PC-9 (cell line): ENCODE data around the gene FERD3L. TPM values are rescaled to one million over a fixed set of nuclear protein-coding genes. Genes with fewer than 3 reads are reported as not detected.

Source experiments
- BruUV-seq: library from RNA; stranded (reverse); fragments of 400-500 nt; replicated peaks from 2 replicates; lab custom pipeline; 2021; lab: Mats Ljungman, UMichigan
- CTCF ChIA-PET: fragments of 300-600 bp; sonication (Branson Sonifier 250); formaldehyde crosslinking; loops from one replicate; lab custom pipeline; 2022; ENCODE audit warnings: antibody characterized with exemption; lab: Charles Lee
- POLR2A ChIA-PET: fragments of 300-600 bp; sonication (Branson Sonifier 250); formaldehyde crosslinking; loops from one replicate; lab custom pipeline; 2022; ENCODE audit warnings: antibody characterized with exemption; ENCODE audit not compliant: unreplicated experiment; lab: Charles Lee
- DNase-seq, 2 experiments: peaks; one replicate each; pipeline versions ENCODE4 v3.0.0 to v3.0.0-alpha.2; 2015 to 2022; ENCODE audit warnings: mixed read lengths in 1 of 2
- H2AFZ ChIP-seq: fragments of 200-600 bp; sonication (generic); 2 replicates; pipeline ENCODE4 v1.8.1; 2017; ENCODE audit warnings: antibody characterized with exemption
- H3F3A ChIP-seq: fragments of 200-600 bp; sonication (generic); 2 replicates; pipeline ENCODE4 v1.8.1; 2017; ENCODE audit warnings: antibody characterized with exemption, mild to moderate bottlenecking, low read depth; ENCODE audit not compliant: insufficient read depth
- H3K27ac ChIP-seq: fragments of 200-600 bp; sonication (generic); 2 replicates; pipeline ENCODE4 v1.6.1; 2016; ENCODE audit warnings: mixed run types
- H3K27me3 ChIP-seq: fragments of 200-600 bp; sonication (generic); 2 replicates; pipeline ENCODE4 v1.6.1; 2016; ENCODE audit warnings: low read depth, mixed run types; ENCODE audit not compliant: insufficient read depth
- H3K36me3 ChIP-seq: fragments of 200-600 bp; sonication (generic); 2 replicates; pipeline ENCODE4 v1.6.1; 2016; ENCODE audit warnings: low read depth, mixed run types
- H3K4me1 ChIP-seq: fragments of 200-600 bp; sonication (generic); replicated peaks from 2 replicates; pipeline ENCODE4 v1.6.1; 2016; ENCODE audit warnings: mixed run types; ENCODE audit not compliant: insufficient read depth
- H3K4me2 ChIP-seq: fragments of 200-600 bp; sonication (generic); 2 replicates; pipeline ENCODE4 v1.6.1; 2017; ENCODE audit warnings: mixed run types
- H3K4me3 ChIP-seq: fragments of 200-600 bp; sonication (generic); 2 replicates; pipeline ENCODE4 v1.6.1; 2016; ENCODE audit warnings: mixed run types
- H3K79me2 ChIP-seq: fragments of 200-600 bp; sonication (generic); 2 replicates; pipeline ENCODE4 v1.6.1; 2017; ENCODE audit warnings: low read depth, mixed run types
- H3K9me2 ChIP-seq: fragments of 200-600 bp; sonication (generic); 2 replicates; pipeline ENCODE4 v1.8.1; 2017; ENCODE audit warnings: mild to moderate bottlenecking; ENCODE audit not compliant: insufficient read depth
- H3K9me3 ChIP-seq: fragments of 200-600 bp; sonication (generic); 2 replicates; pipeline ENCODE4 v1.8.1; 2016; ENCODE audit warnings: low read depth; ENCODE audit not compliant: insufficient read depth
- H4K20me1 ChIP-seq: fragments of 200-600 bp; sonication (generic); 2 replicates; pipeline ENCODE4 v1.8.1; 2017; ENCODE audit not compliant: insufficient read depth
- CTCF ChIP-seq: fragments of 200-600 bp; sonication (generic); conservative IDR thresholded peaks from 2 replicates; pipeline ENCODE4 v1.6.1; 2017; ENCODE audit warnings: mixed run types, antibody characterized with exemption, mild to moderate bottlenecking, moderate library complexity
- EZH2 ChIP-seq: fragments of 200-600 bp; sonication (generic); IDR thresholded peaks from 2 replicates; pipeline ENCODE4 v1.8.0; 2017; ENCODE audit warnings: antibody characterized with exemption, low read depth
- intact Hi-C: fragments of 100-400 bp; cut with micrococcal nuclease; formaldehyde crosslinking; loops from one replicate; pipeline ENCODE4 v1.10.0; 2022; ENCODE audit not compliant: unreplicated experiment
- total RNA-seq: library from RNA; stranded (reverse); gene quantifications from 2 replicates; pipeline ENCODE4 v1.2.3, GENCODE V29; 2021

Gene FERD3L
- total RNA-seq, 1 experiment from 2014 or later: not detected

DNA sequence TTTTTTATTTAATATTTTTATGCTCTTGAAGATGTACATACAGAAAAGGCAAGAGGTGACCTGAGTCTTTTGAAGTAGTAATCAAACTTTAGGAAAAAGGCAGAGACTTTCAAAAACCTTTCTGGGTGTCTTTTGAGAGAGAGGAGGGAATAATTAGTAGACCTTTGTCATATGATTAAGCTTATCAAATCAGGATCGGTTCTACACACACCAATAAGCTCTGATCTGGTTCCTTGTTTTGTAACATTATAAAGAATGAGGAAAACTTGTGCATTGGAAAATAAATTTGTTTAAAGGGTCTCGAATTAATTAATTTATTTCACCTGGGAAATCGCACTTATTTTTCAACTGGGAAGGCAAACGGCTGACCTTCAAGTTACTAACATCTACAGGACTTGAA, 39.7 kb downstream of the FERD3L start:
- Histone ChIP-seq H3K27me3 (no peaks in the 10 kb centered on the region; the same call in 1 of the 2 replicates), H3K4me3 (no peak overlapping the region), H3F3A (0 out of 2 replicates have a peak, but pooled peaks cover 2% of the 10 kb centered on the region), H3K79me2 (no peaks in the 10 kb centered on the region), H4K20me1 (no peaks in the 10 kb centered on the region), H3K27ac (no peak overlapping the region), H3K9me2 (no peaks in the 10 kb centered on the region), H2AFZ (no peak overlapping the region), H3K36me3 (no peaks in the 10 kb centered on the region), H3K9me3 (peaks cover 7% of the 10 kb centered on the region; the same call in 1 of the 2 replicates), H3K4me2 (no peak overlapping the region), H3K4me1 (peaks cover 1% of the 10 kb centered on the region)
- BruUV-seq: no TSS peak
- TF ChIP-seq CTCF (no peak), EZH2 (no peak)
- DNase-seq: no peak
- ChIA-PET POLR2A (no interaction called here), CTCF (no interaction called here)
- intact Hi-C loops: no loop called here

DNA sequence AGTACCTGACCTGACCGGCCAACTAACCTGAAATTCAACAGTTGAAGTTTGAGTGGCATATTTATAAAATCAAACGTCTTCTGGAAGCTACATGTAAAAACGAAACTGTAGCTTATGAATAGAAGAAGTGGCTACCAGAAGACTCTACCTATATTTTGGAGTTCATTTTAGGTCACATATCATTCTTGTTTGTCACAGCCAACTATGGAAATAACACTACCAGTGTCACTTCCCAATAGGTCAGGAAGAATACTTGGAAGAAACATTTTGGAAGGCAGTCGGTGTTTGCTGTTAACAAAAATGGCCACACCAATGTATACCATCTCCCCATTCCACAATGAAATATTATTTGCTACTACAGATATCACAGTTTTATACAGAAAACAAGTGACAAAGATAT, 40.4 kb downstream of the FERD3L start:
- no peak for DNase-seq
- H3K27ac ChIP-seq: no peak overlapping the region
- BruUV-seq: no TSS peak
- H3K36me3 ChIP-seq: no peaks in the 10 kb centered on the region
- no peak overlapping the region for H3K4me3 ChIP-seq
- H4K20me1 ChIP-seq: no peaks in the 10 kb centered on the region
- no peak overlapping the region for H3K4me2 ChIP-seq
- peak overlapping the region; percentile 31; the same call in 1 of the 2 replicates for H2AFZ ChIP-seq
- ChIA-PET POLR2A (no interaction called here), CTCF (no interaction called here)
- no peaks in the 10 kb centered on the region for H3K79me2 ChIP-seq
- intact Hi-C loops: no loop called here
- H3F3A ChIP-seq: 0 out of 2 replicates have a peak, but pooled peaks cover 9% of the 10 kb centered on the region
- TF ChIP-seq CTCF (no peak), EZH2 (no peak)
- H3K9me2 ChIP-seq: no peaks in the 10 kb centered on the region
- no peaks in the 10 kb centered on the region; the same call in 1 of the 2 replicates for H3K27me3 ChIP-seq
- peaks cover 8% of the 10 kb centered on the region for H3K4me1 ChIP-seq
- H3K9me3 ChIP-seq: peaks cover 12% of the 10 kb centered on the region; the same call in 1 of the 2 replicates

DNA sequence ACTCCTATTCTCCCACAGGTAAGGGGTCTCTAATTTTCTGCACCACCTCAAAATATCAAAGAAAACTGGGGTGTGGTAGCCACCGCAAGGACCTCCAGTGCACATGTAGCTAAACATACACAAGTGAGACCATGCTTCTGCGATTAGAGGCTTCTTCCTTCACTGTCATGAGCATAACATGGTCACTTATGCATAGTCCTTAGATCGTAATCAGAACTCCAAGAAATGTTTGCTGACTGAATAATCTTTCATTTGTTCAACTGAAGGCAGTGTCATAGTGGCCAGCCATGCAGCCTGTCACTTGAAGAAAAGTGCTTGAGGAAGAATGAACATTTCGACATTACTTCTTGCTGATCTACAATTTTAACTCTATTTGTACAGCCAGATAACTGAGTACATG, 42.3 kb downstream of the FERD3L start:
- Histone ChIP-seq H3K36me3 (no peaks in the 10 kb centered on the region), H3K4me2 (no peak overlapping the region), H3K4me3 (no peak overlapping the region), H3K4me1 (peaks cover 10% of the 10 kb centered on the region), H3K9me2 (no peaks in the 10 kb centered on the region), H3K9me3 (peaks cover 12% of the 10 kb centered on the region; the same call in 1 of the 2 replicates), H3K79me2 (no peaks in the 10 kb centered on the region), H2AFZ (no peak overlapping the region), H3F3A (0 out of 2 replicates have a peak, but pooled peaks cover 9% of the 10 kb centered on the region), H3K27me3 (no peaks in the 10 kb centered on the region; the same call in 1 of the 2 replicates), H4K20me1 (no peaks in the 10 kb centered on the region), H3K27ac (no peak overlapping the region)
- no peak for TF ChIP-seq CTCF
- no peak for TF ChIP-seq EZH2
- no peak for DNase-seq
- intact Hi-C loops: no loop called here
- CTCF ChIA-PET: no interaction called here
- POLR2A ChIA-PET: no interaction called here
- BruUV-seq: no TSS peak
